GM21381 (cell line): ENCODE results near the gene GRM1.

Experiments used
- ATAC-seq: cut with Tn5 transposase; IDR thresholded peaks from one replicate; pipeline ENCODE4 v1.9.1; 2021; ENCODE audit warnings: mild to moderate bottlenecking, moderate library complexity; ENCODE audit not compliant: unreplicated experiment

Gene GRM1

GRCh38 chr6:146028851-146029572 lies at the start of gene GRM1:
TSS of gene GRM1 (plus strand) at chr6:146029062. CDS start at chr6:146029518, 456 bp downstream.
- ATAC-seq, result no peak

- no peak for ATAC-seq
Measured at GRCh38 chr6:146009338-146009737, 19.5 kb upstream of the GRM1 start.

GRCh38 chr6:146014233-146014632 lies 14.6 kb upstream of the GRM1 start:
- no peak for ATAC-seq

GRCh38 chr6:146017672-146018071 lies 11.2 kb upstream of the GRM1 start:
- no peak for ATAC-seq

GRCh38 chr6:146026873-146027272 lies 2.0 kb upstream of the GRM1 start:
- no peak for ATAC-seq

- ATAC-seq, result no peak
Measured at GRCh38 chr6:146027586-146028251, 1.1 kb upstream of the GRM1 start.

- no peak for ATAC-seq
Measured at GRCh38 chr6:146028252-146028795, 538 bp upstream of the GRM1 start.

- no peak for ATAC-seq
Measured at GRCh38 chr6:146029573-146030184, 817 bp downstream of the GRM1 start.

- ATAC-seq, result no peak
Measured at GRCh38 chr6:146032387-146032786, 3.5 kb downstream of the GRM1 start.

- no peak for ATAC-seq
Measured at GRCh38 chr6:146040360-146040759, 11.5 kb downstream of the GRM1 start.

- ATAC-seq, result no peak
Measured at GRCh38 chr6:146041282-146041681, 12.4 kb downstream of the GRM1 start.

- no peak for ATAC-seq
Measured at GRCh38 chr6:146047371-146047770, 18.5 kb downstream of the GRM1 start.

- ATAC-seq, result no peak
Measured at GRCh38 chr6:146050168-146050567, 21.3 kb downstream of the GRM1 start.

- no peak for ATAC-seq
Measured at GRCh38 chr6:146056506-146056905, 27.6 kb downstream of the GRM1 start.

GRCh38 chr6:146065690-146066089 lies 36.8 kb downstream of the GRM1 start:
- ATAC-seq, result no peak

- ATAC-seq, result no peak
Measured at GRCh38 chr6:146066506-146066905, 37.6 kb downstream of the GRM1 start.

GRCh38 chr6:146071781-146072180 lies 42.9 kb downstream of the GRM1 start:
- ATAC-seq, result no peak

GRCh38 chr6:146077992-146078391 lies 49.1 kb downstream of the GRM1 start:
- no peak for ATAC-seq

GRCh38 chr6:146087386-146087785 lies 58.5 kb downstream of the GRM1 start:
- ATAC-seq, result no peak

- no peak for ATAC-seq
Measured at GRCh38 chr6:146090474-146090873, 61.6 kb downstream of the GRM1 start.

- ATAC-seq, result no peak
Measured at GRCh38 chr6:146092961-146093686, 64.3 kb downstream of the GRM1 start.
